GM12874 (cell line): ENCODE data around the gene CGB1.

ENCODE experiments used
- CTCF ChIP-seq: IDR thresholded peaks from 2 replicates; pipeline ENCODE4 v1.5.1; 2011; ENCODE audit warnings: low read depth, mild to moderate bottlenecking, control low read depth, low read length, moderate library complexity; ENCODE audit not compliant: insufficient read depth

Gene CGB1

GRCh38 chr19:49036815-49037214, at the start of gene CGB1:
Gene CGB1 (minus strand): TSS chr19:49036895. CDS start chr19:49036711, 184 bp downstream.
- TF ChIP-seq CTCF: peak; percentile 68

- no peak for TF ChIP-seq CTCF
Observed at GRCh38 chr19:49086296-49086695, 49.6 kb upstream of the CGB1 start.

GRCh38 chr19:49085868-49086232, 49.2 kb upstream of the CGB1 start:
- TF ChIP-seq CTCF: no peak

- no peak for TF ChIP-seq CTCF
Observed at GRCh38 chr19:49085020-49085867, 48.5 kb upstream of the CGB1 start, which contains the start of gene SNRNP70. Gene SNRNP70 (plus strand): TSS chr19:49085451. CDS start chr19:49086415, 964 bp downstream.

- no peak for TF ChIP-seq CTCF
Observed at GRCh38 chr19:49084206-49085019, 47.7 kb upstream of the CGB1 start.

GRCh38 chr19:49081273-49081672, 44.6 kb upstream of the CGB1 start:
- TF ChIP-seq CTCF: no peak

GRCh38 chr19:49080392-49080791, 43.7 kb upstream of the CGB1 start:
- no peak for TF ChIP-seq CTCF
